NAMALWA (cell line): ENCODE measurements around the gene AIFM3.

Experiments
- DNase-seq: peaks from one replicate; pipeline ENCODE4 v3.0.0-alpha.2; 2015; ENCODE audit warnings: low spot score

The AIFM3 gene

GRCh38 chr22:21028277-21029251 lies 61.5 kb downstream of the AIFM3 start:
- DNase-seq, result no peak

- no peak for DNase-seq
These were observed 62.5 kb downstream of the AIFM3 start for GRCh38 chr22:21029486-21030025.

GRCh38 chr22:21030032-21030431 lies 63.0 kb downstream of the AIFM3 start:
- DNase-seq, result no peak
